SH-SY5Y (cell line): ENCODE measurements around the gene LRRFIP2.

Experiments
- GATA2 ChIP-seq: IDR thresholded peaks from 2 replicates; pipeline ENCODE4 v1.6.1; 2011; ENCODE audit warnings: mild to moderate bottlenecking, low read depth, low read length
- GATA3 ChIP-seq: IDR thresholded peaks from 2 replicates; pipeline ENCODE4 v1.6.1; 2011; ENCODE audit warnings: low read depth, mild to moderate bottlenecking, low read length, moderate library complexity

DNA sequence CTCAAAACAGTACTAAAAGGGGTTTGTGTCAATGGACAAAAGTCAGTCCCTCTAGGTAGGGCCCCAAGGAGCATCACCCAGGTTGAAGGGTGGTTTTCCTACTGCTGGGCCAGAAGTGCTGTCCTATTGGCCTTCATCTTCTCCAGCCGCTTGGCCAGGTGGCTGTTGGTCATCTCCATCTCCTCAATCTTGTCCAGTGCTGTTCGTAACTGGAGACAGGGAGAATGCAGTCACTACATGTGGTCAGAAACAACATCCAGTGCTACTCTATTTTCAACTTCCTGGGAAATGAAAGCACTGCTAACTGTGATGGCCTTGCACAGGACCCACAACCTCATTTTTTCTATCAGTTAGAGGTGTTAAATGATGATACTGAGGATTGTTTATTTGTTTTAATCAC lies 120.6 kb downstream of the LRRFIP2 start:
- no peak for TF ChIP-seq GATA3
- no peak for TF ChIP-seq GATA2
